GM04503 (cell line): ENCODE measurements around the gene VPS54.
"Not testable (repeated sequence)": the region's sequence is repeated elsewhere in the genome, so short reads cannot be mapped to it uniquely, and the experiment has no call there.

Experiments
- DNase-seq: peaks from one replicate; pipeline ENCODE4 v3.0.0-alpha.2; 2012; ENCODE audit warnings: low read depth

VPS54 gene

DNA sequence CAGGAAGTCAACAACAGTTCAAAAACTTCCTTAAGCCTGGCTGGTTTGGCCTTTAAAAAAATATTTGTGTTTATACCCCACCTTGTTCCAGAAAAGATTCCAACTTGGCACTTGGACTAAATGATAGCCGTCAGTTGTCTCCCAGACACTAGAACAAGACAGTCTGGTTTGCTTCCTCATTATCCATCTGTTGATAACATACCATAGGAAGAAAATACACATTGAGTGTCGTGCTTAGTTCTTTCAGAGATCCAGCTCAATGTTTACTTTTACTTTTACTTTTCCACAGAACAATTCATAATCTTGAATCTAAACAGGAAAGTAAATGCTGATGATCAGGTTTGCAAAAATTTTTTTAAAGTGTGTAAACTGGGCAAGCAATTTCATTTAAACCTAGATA is 2.4 kb upstream of the VPS54 start:
- DNase-seq = no peak

DNA sequence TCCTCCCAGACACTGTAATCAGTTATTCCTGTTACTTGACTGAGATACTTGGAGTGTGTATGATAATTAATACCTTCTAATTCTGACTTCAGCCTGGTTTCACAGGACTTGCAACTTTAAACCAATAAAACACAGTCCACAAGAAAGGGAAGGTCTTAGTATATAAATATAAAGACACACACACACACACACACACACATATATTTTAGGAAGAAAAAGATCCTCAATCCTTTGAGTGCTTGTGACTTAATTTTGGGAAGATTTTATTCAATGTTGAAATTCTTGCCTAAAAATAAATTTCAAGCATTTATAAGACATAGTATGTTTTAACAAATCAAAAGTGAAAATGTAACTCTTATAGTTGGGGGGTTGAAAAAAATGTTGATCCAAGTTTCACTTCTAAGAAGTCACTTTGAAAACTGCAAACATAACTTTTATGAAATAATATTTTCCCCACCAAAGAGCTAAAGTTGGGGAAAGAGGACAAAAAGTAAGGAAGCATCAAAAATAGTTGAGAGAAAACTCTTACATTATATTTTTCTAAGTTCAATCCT is 824 bp upstream of the VPS54 start:
- DNase-seq = no peak

DNA sequence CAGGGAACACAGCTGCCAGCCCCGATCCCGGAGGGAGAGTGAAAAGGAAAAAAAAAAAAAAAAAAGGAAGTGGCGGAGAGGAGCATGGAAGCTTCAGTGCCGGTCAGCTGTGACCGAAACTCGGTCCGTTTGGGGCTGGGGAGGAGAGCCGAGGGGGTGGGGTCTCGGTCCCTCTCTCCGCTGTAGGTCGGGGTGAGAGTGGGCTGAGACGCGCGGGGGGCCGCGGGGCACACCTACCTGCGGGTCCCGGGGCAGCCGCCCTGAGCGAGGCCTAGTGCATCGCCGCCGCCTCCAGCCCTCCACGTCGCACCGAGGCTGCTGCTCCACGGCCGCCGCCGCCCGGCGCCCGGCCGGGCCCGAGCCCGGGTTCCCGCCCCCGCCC is 536 bp downstream of the VPS54 start:
- no peak for DNase-seq

DNA sequence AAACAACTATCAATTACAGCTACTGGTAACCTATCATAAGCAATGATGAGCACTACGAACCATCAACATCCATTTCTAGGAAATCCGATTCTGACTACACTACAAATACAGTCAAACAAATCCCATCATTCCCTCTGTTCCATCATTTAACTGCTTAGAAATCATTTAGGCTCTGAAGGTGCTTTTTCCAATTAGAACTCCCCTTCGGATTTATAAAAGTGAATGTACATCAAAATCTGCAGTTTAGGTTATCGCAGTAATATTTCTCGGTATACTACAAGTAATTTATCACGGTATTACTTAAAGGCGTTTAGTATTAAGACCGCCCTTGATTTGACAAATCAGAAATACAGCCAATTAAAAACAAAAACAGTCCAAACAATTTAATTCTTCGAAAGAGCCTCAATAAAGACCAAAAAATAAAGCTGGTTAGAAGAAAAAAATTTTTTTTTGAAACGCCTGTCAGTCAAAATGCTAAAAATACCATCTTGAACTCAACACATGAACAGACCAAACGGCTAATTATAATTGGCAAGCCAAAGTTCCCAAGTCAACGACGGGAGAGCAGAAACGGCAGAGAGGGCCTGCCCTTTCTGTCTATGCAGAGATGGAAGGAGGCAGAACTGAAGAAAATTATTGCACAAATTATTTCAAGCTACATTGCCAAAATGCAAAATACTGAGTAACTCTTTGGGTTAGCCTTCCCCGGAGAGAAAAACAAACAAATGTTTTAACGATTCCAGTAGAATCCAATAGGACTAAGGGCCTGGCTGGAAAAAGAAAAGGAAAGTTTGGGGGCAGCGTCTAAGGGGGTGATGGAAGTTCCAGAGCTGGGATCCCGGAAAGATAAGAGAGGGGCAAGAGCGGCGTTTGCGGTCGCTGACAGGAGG is 1.2 kb downstream of the VPS54 start:
- DNase-seq = no peak

DNA sequence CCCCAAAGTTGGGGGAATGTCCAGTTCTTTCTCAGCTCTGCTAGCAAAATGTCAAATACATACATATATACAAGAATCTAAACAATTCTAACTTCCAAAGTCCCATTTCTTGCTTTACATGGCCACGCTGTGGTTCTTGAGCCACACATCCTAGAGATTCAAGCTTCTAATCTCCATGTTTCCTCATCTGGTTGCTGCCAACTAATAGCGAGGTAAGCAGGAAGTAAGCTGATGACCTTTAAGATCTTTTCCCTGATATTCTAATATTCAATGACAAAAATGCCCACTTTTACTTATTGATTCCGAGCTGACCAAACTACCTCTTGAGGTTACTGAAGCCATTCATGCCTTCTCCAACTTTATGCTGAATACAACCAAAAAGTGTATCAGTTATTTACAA is 3.3 kb downstream of the VPS54 start:
- DNase-seq = no peak

DNA sequence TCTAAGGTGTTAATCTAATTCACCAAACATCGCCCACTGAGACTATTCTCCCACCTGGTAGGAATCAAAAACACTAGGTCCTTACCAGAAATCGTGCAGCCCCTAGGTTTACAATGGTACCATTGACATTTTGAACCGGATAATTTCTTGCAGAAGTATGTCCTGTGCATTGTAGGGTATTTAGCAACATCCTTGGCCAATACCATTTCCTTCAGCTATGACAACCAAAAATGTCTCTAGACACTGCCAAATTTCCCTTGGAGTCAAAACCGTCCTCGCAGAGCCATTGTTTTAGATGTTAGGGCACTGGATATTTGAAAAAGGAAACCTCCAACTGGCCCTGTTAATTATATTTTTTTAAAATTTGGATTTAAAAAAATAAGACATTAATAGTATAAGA is 3.8 kb downstream of the VPS54 start:
- DNase-seq = no peak

DNA sequence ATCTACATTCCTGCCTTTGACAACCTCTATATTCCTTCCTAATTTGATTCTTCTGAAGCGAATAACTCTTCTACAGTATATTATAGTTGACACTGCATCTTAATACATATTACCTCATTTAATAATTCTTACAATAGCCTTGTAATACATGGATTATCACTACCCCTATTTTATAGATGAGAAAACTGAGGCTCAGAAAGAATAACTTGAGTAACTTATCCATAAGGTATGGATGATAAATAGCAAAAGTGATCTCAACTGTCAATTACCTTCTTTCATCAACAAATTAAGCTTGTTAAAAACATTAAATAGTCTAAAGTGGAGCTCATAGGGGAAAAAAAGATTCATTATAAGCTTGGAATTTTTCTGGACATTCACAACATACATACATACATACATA is 4.6 kb downstream of the VPS54 start:
- no peak for DNase-seq

DNA sequence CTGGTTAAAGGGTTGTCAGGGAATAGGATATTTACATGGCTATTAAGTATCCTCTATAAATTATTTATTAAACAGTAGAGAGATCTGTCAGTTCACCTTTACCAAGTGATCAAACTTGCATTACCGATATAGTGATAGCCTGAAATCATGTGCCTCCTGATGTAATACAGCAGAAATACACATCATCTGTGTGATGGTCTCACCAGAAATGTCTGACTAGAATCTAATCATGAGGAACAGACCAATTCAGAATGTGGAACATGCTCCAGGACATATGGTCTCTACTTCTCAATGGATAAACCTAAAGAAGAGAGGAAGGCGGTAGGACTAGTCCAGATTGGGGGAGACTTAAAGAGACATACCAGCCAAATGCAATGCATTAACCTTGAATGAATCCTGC is 6.2 kb downstream of the VPS54 start:
- no peak for DNase-seq

DNA sequence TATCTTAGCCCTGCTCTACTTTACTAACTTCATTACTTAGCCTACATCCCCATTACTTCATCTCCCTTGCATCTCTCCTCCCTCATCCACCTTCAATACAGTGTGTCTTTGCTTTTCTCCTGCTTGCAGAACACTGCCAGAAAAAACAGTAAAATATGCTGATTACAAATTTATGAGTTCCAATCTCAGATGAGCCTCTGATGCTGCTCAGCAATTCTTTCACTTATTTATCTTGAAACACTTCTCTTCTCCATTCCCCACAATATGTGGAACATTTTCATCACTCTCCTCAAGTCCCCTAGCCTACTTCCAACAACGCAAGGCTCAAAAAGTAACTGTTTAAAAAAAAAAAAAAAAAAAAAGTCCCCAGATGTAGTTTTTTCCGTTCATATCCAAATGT is 7.1 kb downstream of the VPS54 start:
- no peak for DNase-seq

DNA sequence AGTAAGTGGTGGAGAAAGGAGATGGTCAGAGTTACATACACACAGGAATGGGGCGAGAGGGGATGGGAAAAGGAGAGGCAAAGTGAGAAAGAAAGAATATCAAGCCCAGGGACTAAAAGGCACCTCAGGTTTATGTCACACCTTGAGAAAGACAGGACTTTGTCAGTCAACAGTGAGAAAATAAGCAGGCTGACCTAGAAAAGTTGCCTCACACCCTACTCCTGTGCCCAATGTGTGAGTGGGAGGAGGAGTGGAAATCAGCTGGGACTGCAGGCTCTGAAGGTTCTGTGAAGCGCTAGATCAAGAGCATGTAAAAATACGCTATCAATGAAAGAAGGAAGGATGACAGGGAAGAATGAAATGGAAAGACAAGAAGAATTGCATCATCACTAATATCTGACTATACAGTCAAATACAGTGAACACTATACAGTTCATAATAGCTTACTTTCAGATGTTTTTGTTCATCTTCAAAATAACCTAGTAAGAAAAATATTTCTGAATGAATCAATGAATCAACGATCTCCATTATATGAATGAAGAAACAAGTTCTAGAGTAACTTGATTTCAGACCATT is 10.7 kb downstream of the VPS54 start:
- DNase-seq = no peak

DNA sequence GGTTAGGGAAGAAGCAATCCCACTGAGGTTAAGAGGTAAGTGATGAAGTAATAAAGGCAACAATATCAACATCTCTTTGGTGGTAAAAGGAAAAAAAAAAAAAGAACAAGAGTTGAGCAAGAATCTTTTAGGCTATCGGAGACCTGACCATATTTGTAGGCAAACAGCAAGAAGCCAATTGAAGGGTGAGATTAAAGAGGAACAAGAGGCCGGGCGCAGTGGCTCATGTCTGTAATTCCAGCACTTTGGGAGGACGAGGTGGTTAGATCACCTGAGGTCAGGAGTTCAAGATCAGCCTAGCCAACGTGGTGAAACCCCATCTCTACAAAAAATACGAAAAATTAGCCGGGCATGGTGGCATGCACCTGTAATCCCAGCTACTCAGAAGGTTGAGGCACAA is 11.3 kb downstream of the VPS54 start:
- no peak for DNase-seq

DNA sequence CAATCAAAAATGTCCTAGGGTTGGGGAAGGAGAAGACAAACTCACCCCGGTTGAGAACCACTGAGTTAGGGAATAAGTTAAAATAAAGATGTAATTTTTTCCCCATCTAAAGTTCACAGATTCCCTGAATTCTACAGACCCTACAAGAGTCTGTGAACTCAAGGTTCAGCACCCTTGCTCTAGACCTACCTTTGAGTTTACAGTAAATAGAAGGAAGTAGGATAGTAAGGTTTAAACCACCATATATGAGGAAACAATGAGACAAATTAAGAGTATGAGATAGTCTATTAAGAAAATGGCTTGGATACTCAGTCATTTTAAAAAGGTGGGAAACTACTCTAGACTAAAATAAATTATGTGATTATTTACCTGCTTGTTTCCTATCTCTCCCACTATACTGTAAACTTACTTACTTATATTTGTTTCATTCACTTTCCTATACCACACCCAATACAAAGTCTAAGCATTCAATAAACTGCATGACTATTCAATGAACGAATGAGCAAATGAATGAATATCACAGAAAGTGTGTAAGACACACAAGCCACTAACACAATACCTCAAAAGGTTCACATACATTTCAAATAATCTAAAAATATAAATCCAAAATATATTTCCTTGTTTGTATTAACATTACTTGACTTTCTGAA is 13.4 kb downstream of the VPS54 start:
- DNase-seq = no peak

DNA sequence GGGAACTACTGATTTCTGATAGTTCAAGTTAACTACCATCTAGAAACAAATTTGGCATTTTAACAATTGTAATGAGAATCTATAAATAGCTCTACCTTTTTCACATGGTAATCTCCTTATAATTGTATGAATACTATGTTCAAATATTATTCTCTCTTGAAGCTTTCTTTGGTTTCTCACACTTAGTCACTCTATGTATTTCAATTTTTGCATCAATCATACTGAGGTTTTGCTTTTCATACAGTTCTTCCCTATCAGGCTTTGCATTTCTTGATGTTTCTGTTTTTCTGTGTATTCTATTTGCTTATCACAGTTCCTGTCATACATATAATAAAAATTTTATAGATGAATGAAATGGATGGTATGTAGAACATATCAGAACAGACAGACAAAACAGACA is 16.0 kb downstream of the VPS54 start:
- no peak for DNase-seq

DNA sequence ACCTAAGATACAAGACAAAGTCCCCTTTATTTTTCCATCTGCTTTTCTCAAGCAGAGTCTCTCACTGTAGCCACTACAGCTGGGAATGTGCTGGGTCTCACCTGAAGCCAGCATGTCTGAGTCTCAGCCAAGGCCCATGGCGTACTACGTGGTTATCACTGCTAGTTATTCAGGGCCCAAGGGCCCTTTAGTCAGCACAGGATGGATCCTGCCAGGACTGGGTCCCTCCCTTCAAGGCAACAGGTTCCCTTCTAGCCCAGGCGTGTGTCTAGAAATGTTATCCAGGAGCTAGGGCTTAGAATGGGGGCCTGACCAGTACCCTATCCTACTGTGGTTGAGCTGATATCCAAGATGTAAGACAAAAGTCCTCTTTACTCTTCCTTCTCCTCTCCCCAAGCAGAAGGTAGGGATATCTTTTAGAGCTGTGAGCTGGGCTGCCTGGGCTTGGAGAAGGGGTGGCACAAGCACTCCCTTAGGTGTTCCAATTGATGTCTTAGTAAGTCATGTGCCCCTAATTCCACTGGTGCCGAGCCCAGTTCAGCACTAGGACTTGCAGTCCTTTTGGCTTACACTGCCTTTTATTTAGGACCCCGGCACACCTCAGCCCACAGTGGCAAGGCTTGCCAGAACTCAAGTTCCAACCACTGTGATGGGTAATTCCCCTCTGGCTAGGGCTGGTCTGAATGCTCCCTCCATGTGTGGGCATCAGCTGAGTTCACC is 17.7 kb downstream of the VPS54 start:
- DNase-seq = no peak

DNA sequence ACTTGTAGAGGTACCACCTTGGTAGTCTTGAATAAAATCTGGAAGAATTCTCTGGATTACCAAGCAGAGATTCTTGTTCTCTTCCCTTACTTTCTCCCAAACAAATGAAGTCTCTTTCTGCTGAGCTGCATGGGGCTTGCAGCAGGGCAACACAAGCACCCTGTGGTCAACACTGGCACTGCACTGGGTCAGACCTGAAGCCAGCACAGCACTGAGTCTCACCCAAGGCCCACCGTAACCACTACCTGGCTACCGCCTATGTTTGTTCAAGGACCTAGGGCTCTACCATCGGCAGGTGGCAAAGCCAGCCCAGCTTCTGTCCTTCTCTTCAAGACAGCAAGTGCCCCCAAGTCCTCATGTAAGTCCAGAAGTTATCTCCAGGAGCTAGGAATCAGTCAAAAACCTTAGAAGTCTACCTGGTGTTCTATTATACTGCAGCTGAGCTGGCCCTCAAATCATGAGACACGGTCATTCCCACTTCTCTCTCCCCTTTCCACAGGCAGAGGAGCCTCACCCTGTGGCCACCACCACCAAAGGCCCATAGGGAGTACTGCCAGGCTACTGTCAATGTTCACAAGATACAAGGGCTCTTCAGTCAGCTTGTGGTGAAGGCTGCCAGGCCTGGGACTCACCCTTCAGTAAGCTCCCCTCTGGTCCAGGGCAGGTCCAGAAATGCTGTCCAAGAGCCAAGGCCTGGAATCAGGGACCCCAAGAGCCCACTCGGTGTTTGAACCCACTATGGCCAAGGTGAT is 18.4 kb downstream of the VPS54 start:
- DNase-seq = no peak

DNA sequence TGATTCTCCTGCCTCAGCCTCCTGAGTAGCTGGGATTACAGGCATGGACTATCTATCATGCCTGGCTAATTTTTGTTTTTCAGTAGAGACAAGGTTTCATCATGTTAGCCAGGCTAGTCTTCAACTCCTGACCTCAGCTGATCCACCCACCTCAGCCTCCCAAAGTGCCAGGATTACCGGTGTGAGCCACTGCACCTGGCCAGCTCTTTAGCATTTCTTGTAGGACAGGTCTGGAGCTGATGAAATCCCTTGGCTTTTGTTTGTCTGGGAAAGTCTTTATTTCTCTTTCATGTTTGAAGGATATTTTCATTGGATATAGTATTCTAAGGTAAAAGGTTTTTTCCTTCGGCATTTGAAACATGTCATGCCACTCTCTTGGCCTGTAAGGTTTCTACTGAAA is 20.2 kb downstream of the VPS54 start:
- no peak for DNase-seq

DNA sequence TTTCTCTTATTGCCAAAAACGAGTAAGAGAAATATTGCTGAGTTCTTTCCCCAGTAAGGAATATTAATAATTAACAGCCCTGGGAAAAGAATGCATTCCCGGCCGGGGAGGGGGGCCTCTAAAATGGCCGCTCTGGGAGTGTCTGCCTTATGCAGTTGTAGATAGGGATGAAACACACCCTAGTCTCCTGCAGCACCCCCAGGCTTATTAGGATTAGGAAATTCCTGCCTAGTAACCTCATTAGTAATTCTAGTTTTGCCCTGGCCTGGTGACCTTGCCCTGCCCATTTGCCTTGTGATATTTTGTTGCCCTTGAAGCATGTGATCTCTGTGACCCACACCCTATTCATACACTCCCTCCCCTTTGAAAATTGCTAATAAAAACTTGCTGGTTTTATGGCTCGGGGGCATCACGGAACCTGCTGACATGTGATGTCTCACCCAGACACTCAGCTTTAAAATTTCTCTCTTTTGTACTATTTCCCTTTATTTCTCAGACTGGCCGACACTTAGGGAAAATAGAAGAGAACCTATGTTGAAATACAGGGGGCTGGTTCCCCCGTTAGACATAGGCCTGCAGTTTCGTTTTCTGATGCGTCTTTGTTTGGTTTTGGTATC is 22.5 kb downstream of the VPS54 start:
- not testable (repeated sequence) for DNase-seq

DNA sequence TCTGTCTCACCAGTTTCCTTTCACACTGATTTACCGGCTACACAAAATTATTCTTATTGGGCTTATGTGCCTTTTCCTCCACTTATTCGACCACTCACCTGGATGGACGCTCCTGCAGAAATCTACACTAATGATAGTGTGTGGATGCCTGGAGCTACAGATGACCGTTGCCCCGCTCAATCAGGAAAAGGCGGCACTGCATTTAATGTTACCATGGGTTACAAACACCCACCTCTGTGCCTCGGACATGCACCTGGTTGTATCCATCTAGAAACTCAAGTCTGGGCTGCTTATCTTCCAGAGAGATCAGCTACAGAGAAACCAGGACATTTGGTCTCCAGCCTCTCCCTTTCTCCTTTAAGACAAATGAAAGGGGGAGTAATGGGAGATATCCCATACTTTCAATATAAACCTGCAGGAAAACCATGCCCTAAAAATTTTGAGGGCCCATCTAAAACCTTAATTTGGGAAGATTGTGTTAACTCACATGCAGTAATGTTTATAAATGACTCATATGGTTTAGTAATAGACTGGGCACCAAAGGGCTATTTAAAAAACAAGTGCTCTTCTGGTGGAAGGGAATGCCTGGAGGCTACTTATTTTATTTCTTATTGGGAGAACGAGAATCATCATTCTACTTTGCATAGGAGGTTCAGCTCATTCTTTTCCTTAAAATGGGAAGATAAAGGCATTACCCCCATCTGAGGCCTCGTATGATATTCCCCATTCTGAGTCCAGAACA is 24.7 kb downstream of the VPS54 start:
- not testable (repeated sequence) for DNase-seq

DNA sequence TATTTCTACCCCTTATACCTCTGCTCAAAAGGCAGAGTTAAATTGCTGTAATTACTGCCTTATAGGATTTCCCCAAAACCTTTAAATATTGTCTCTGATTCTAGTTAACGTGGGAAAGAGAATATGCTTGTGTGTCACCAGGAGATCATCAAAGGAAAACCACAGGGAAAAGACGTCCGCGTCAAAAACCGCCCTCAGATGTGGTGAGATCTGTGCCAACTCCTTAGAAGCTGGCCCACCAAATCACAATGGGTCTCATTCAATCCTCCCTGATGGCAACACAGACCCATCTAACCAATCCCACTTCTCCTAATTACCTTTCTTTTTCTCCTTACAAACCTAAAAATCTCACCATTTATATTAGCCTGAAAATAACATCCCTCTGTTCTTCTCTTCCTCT is 25.4 kb downstream of the VPS54 start:
- no peak for DNase-seq

DNA sequence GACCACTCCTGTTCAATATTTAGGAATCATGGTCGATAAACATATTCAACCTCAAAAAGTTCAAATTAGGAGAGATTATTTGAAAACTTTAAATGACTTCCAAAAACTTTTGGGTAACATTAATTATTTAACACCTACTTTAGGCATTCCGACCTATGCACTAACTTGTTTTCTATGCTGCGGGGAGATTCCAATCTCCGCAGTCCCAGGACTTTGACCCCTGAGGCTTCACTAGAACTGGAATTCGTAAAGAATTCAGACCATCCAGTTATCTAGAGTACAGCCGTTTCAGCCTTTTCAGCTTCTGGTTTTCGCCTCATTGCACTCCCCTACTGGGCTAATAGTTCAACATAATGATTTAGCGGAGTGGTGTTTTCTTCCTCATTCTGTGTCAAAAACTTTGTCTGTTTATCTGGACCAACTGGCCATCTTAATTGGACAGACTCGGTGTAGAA is 26.1 kb downstream of the VPS54 start:
- not testable (repeated sequence) for DNase-seq
